ENCODE measurements around the gene STARD5.

Gene STARD5

GRCh38 chr15:81346611-81347010, 22.7 kb upstream of the STARD5 start:
- H3K27ac ChIP-seq: no peak overlapping the region
- TF ChIP-seq CTCF (conservative IDR thresholded peaks at IDR 0.05) (no peak), ZFX (IDR thresholded peaks at IDR 0.05) (no peak)

DNA sequence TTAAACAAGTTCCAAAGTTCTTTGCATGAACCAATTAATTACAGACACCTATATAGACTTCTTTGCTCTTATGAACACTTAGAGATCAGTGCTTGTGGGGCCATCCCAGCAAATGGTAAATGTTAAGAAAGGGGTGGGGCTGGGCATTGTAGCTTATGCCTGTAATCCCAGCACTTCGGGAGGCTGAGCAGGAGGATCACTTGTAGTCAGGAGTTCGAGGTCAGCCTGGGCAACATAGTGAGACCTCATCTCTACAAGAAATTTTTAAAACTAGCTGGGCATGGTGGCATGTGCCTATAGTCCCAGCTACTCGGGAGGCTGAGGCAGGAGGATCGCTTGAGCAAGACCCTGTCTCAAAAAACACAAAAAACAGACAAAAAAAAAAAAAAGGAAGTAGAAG, 19.4 kb upstream of the STARD5 start:
- TF ChIP-seq CTCF (conservative IDR thresholded peaks at IDR 0.05) (no peak), ZFX (IDR thresholded peaks at IDR 0.05) (no peak)
- H3K27ac ChIP-seq: no peak overlapping the region

DNA sequence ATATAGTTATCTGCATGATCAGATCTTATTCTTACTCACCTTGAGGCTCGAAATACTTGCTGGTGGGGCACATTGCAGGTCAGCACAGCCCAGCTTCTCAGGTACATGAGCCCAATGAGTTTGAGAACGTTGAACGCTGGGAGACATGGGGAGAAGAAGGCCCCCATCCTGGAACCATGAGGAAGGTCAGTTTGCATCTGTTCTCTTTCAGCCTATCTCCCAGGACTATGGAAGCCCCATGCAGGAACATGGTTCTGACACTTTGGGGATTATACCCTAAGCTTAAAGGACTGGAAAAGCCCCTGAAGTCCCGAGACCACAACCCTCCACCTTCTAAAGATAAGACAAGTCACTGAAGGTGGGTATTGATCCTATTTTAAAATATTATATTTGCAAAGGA, 17.4 kb upstream of the STARD5 start:
- no peak overlapping the region for H3K27ac ChIP-seq
- no peak for TF ChIP-seq CTCF (conservative IDR thresholded peaks at IDR 0.05)
- no peak for TF ChIP-seq ZFX (IDR thresholded peaks at IDR 0.05)

DNA sequence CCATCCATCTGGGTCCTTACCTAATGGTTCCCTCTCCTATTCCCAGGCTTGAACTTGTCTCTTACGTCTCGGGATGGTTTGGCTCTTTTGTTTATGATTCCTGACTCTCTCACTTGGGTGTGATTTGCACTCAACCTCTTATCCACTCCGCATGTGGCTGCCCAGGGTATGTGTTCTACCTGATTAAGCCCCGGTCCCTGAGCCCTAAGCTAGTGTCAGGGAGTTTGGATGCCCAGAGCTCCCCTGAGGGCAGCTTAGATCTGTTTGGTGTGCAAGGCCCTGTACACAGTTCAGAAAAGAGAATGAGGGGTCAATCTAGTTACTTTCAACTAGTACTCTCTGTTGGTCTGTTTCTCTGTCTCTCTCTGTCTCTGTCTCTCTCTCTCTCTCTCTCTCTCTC, 15.9 kb upstream of the STARD5 start:
- H3K27ac ChIP-seq: no peak overlapping the region
- TF ChIP-seq ZFX (IDR thresholded peaks at IDR 0.05) (no peak), CTCF (conservative IDR thresholded peaks at IDR 0.05) (no peak)

- H3K27ac ChIP-seq: no peak overlapping the region
- TF ChIP-seq ZFX (IDR thresholded peaks at IDR 0.05): no peak
- TF ChIP-seq CTCF (conservative IDR thresholded peaks at IDR 0.05): no peak
These were observed 15.4 kb upstream of the STARD5 start for GRCh38 chr15:81339321-81339720.

GRCh38 chr15:81338170-81339007, 14.4 kb upstream of the STARD5 start:
- TF ChIP-seq ZFX (IDR thresholded peaks at IDR 0.05) (no peak), CTCF (conservative IDR thresholded peaks at IDR 0.05) (no peak)
- peak overlapping the region; percentile 32 for H3K27ac ChIP-seq

DNA sequence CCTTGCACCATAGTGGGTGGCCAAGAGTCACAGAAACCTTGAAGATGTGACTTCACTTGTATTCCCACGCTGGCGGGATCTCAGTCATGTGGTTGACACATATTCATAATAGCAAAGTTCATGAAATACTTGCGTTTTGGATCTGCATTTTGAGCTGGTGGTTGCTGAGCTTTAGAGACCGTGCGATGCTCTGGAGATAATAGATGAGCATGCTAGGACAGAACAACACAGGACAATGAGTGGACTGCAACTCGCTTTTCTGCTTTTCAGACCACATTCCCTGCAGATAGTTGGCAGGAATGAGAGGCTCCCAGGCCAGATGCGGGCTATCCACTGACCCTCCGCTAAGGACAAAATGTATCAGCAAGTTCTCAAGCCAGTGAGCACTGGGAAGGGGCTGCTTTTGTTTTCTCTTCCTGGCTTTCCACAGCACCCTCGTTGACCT, 13.8 kb upstream of the STARD5 start:
- H3K27ac ChIP-seq: peak overlapping the region; percentile 32

More for the DNA sequence above, 13.8 kb upstream of the STARD5 start:
- no peak for TF ChIP-seq ZFX (IDR thresholded peaks at IDR 0.05)
- no peak for TF ChIP-seq CTCF (conservative IDR thresholded peaks at IDR 0.05)

Data from C4-2B (cell line).